ENCODE measurements around the gene SIRPG.
"Not testable (repeated sequence)": the region's sequence is repeated elsewhere in the genome, so short reads cannot be mapped to it uniquely, and the experiment has no call there.

Gene SIRPG

GRCh38 chr20:1622450-1622849, 35.1 kb downstream of the SIRPG start:
- Mint-ChIP-seq H3K27me3 (no peaks in the 10 kb centered on the region), H3K36me3 (ENCODE audit: low read depth) (peaks cover 11% of the 10 kb centered on the region), H3K4me3 (no peak overlapping the region), H3K9me3 (peaks cover 12% of the 10 kb centered on the region), H3K4me1 (ENCODE audit: low read depth) (peaks cover 89% of the 10 kb centered on the region), H3K27ac (no peak overlapping the region)
- intact Hi-C loops (cut with micrococcal nuclease): no loop called here

- Mint-ChIP-seq H3K27me3 (no peaks in the 10 kb centered on the region), H3K4me1 (ENCODE audit: low read depth) (peaks cover 88% of the 10 kb centered on the region), H3K36me3 (ENCODE audit: low read depth) (peaks cover 16% of the 10 kb centered on the region), H3K4me3 (no peak overlapping the region), H3K27ac (no peak overlapping the region), H3K9me3 (peaks cover 14% of the 10 kb centered on the region)
- intact Hi-C loops (cut with micrococcal nuclease): loop anchor here (2.0 kb wide), 1 partner anchor 85 kb away; no protein-coding TSS in a partner anchor
These were observed 36.3 kb downstream of the SIRPG start for GRCh38 chr20:1621316-1621715.

GRCh38 chr20:1619861-1620444, 37.6 kb downstream of the SIRPG start, which contains the start of gene SIRPB1:
TSS of gene SIRPB1 (minus strand) at chr20:1620009. CDS start at chr20:1619944, 65 bp downstream.
- H3K4me1 Mint-ChIP-seq (ENCODE audit: low read depth): peaks cover 84% of the 10 kb centered on the region
- H3K27me3 Mint-ChIP-seq: no peaks in the 10 kb centered on the region
- H3K4me3 Mint-ChIP-seq: peak within 1 kb of the TSS; percentile 63
- intact Hi-C loops (cut with micrococcal nuclease): loop anchor here (2.0 to 5.0 kb wide), 2 partner anchors 43 to 83 kb away; no protein-coding TSS in a partner anchor
- H3K27ac Mint-ChIP-seq: peak within 1 kb of the TSS; percentile 89
- peaks cover 16% of the 10 kb centered on the region for H3K36me3 Mint-ChIP-seq (ENCODE audit: low read depth)
- peaks cover 17% of the 10 kb centered on the region for H3K9me3 Mint-ChIP-seq

GRCh38 chr20:1618954-1619540, 38.5 kb downstream of the SIRPG start:
- Mint-ChIP-seq H3K36me3 (ENCODE audit: low read depth) (peaks cover 16% of the 10 kb centered on the region), H3K4me3 (peak overlapping the region; percentile 63), H3K4me1 (ENCODE audit: low read depth) (peaks cover 82% of the 10 kb centered on the region), H3K9me3 (peaks cover 25% of the 10 kb centered on the region), H3K27ac (peak overlapping the region; percentile 89), H3K27me3 (no peaks in the 10 kb centered on the region)
- intact Hi-C loops (cut with micrococcal nuclease): loop anchor here (5.0 kb wide), 1 partner anchor 42 kb away; no protein-coding TSS in a partner anchor

- H3K36me3 Mint-ChIP-seq (ENCODE audit: low read depth): peaks cover 21% of the 10 kb centered on the region
- peaks cover 82% of the 10 kb centered on the region for H3K4me1 Mint-ChIP-seq (ENCODE audit: low read depth)
- H3K27ac Mint-ChIP-seq: peak overlapping the region; percentile 89
- no peaks in the 10 kb centered on the region for H3K27me3 Mint-ChIP-seq
- intact Hi-C loops (cut with micrococcal nuclease): loop anchor here (5.0 kb wide), 1 partner anchor 41 kb away; no protein-coding TSS in a partner anchor
- H3K9me3 Mint-ChIP-seq: peaks cover 27% of the 10 kb centered on the region
- peak overlapping the region; percentile 48 for H3K4me3 Mint-ChIP-seq
These were observed 39.1 kb downstream of the SIRPG start for GRCh38 chr20:1618479-1618878.

GRCh38 chr20:1616858-1617434, 40.6 kb downstream of the SIRPG start:
- intact Hi-C loops (cut with micrococcal nuclease): loop anchor here (5.0 kb wide), 1 partner anchor 40 kb away; no protein-coding TSS in a partner anchor
- Mint-ChIP-seq H3K4me3 (no peak overlapping the region), H3K4me1 (ENCODE audit: low read depth) (peaks cover 73% of the 10 kb centered on the region), H3K36me3 (ENCODE audit: low read depth) (peaks cover 23% of the 10 kb centered on the region), H3K27me3 (no peaks in the 10 kb centered on the region), H3K9me3 (peaks cover 27% of the 10 kb centered on the region), H3K27ac (peak overlapping the region; percentile 38)

GRCh38 chr20:1610404-1610803, 47.2 kb downstream of the SIRPG start:
- H3K27ac Mint-ChIP-seq; H3K4me3 Mint-ChIP-seq; intact Hi-C loops (cut with micrococcal nuclease); H3K9me3 Mint-ChIP-seq; H3K27me3 Mint-ChIP-seq; H3K36me3 Mint-ChIP-seq (ENCODE audit: low read depth): not testable (repeated sequence)
- H3K4me1 Mint-ChIP-seq (ENCODE audit: low read depth): peaks cover 19% of the 10 kb centered on the region

- H3K36me3 Mint-ChIP-seq (ENCODE audit: low read depth); H3K4me1 Mint-ChIP-seq (ENCODE audit: low read depth); H3K27me3 Mint-ChIP-seq; H3K4me3 Mint-ChIP-seq; intact Hi-C loops (cut with micrococcal nuclease); H3K9me3 Mint-ChIP-seq; H3K27ac Mint-ChIP-seq: not testable (repeated sequence)
These were observed 48.8 kb downstream of the SIRPG start for GRCh38 chr20:1608678-1609347.

GRCh38 chr20:1600736-1601135, 56.8 kb downstream of the SIRPG start:
- Mint-ChIP-seq H3K4me3 (no peak overlapping the region), H3K9me3 (no peaks in the 10 kb centered on the region), H3K4me1 (ENCODE audit: low read depth) (peaks cover 44% of the 10 kb centered on the region), H3K27me3 (no peaks in the 10 kb centered on the region), H3K36me3 (ENCODE audit: low read depth) (peaks cover 6% of the 10 kb centered on the region), H3K27ac (peak overlapping the region; percentile 38)
- intact Hi-C loops (cut with micrococcal nuclease): no loop called here

GRCh38 chr20:1595333-1595732, 62.2 kb downstream of the SIRPG start:
- H3K27ac Mint-ChIP-seq: peak overlapping the region; percentile 76
- H3K4me3 Mint-ChIP-seq: no peak overlapping the region
- peaks cover 45% of the 10 kb centered on the region for H3K4me1 Mint-ChIP-seq (ENCODE audit: low read depth)
- H3K9me3 Mint-ChIP-seq: no peaks in the 10 kb centered on the region
- intact Hi-C loops (cut with micrococcal nuclease): no loop called here
- no peaks in the 10 kb centered on the region for H3K36me3 Mint-ChIP-seq (ENCODE audit: low read depth)
- H3K27me3 Mint-ChIP-seq: no peaks in the 10 kb centered on the region

- Mint-ChIP-seq H3K36me3 (ENCODE audit: low read depth) (peaks cover 7% of the 10 kb centered on the region), H3K27ac (peak overlapping the region; percentile 96), H3K4me3 (peak overlapping the region; percentile 67), H3K27me3 (no peaks in the 10 kb centered on the region), H3K4me1 (ENCODE audit: low read depth) (peaks cover 45% of the 10 kb centered on the region), H3K9me3 (no peaks in the 10 kb centered on the region)
- intact Hi-C loops (cut with micrococcal nuclease): loop anchor here (10.0 kb wide), 2 partner anchors 116 to 146 kb away; no protein-coding TSS in a partner anchor
These were observed 68.8 kb downstream of the SIRPG start for GRCh38 chr20:1588533-1589460.

- H3K4me3 Mint-ChIP-seq: peak overlapping the region; percentile 69
- H3K36me3 Mint-ChIP-seq (ENCODE audit: low read depth): peaks cover 15% of the 10 kb centered on the region
- no peaks in the 10 kb centered on the region for H3K27me3 Mint-ChIP-seq
- H3K27ac Mint-ChIP-seq: peak overlapping the region; percentile 96
- no peaks in the 10 kb centered on the region for H3K9me3 Mint-ChIP-seq
- H3K4me1 Mint-ChIP-seq (ENCODE audit: low read depth): peaks cover 52% of the 10 kb centered on the region
- intact Hi-C loops (cut with micrococcal nuclease): loop anchor here (10.0 kb wide), 2 partner anchors 117 to 147 kb away; no protein-coding TSS in a partner anchor
These were observed 69.6 kb downstream of the SIRPG start for GRCh38 chr20:1587781-1588532.

All from dendritic cell treated with granulocyte-macrophage colony-stimulating factor and Interleukin-4, amounts not matched to agents 40 ng/mL and 50 ng/mL, for 4 days (primary cell).